A549 (cell line): ENCODE data around the gene COX7A1.

Experiments
- CEBPB ChIP-seq, 2 experiments: fragments of >200 bp in 1 of 2; sonication (Bioruptor Twin) in 1 of 2; formaldehyde crosslinking in 1 of 2; IDR thresholded peaks; 2 replicates each; pipeline ENCODE4 v1.6.1; 2012 to 2016
- CHD2 ChIP-seq: fragments of 150-350 bp; IDR thresholded peaks from 2 replicates; pipeline ENCODE4 v1.6.1; 2014; ENCODE audit warnings: low read length; ENCODE audit not compliant: partially characterized antibody
- CHD4 ChIP-seq: fragments of 200-600 bp; sonication (generic); IDR thresholded peaks from 2 replicates; pipeline ENCODE4 v1.6.1; 2016; ENCODE audit warnings: antibody characterized with exemption, mild to moderate bottlenecking, borderline replicate concordance
- CTCF ChIP-seq: fragments of >200 bp; sonication (Bioruptor Twin); formaldehyde crosslinking; IDR thresholded peaks from 3 replicates; pipeline ENCODE4 v1.5.1; 2016
- ELK1 ChIP-seq: fragments of 150-350 bp; IDR thresholded peaks from 2 replicates; pipeline ENCODE4 v1.6.1; 2014; ENCODE audit warnings: low read depth, mild to moderate bottlenecking, low read length
- FOSL2 ChIP-seq, 2 experiments: fragments of 450-650 bp in 1 of 2; fragments of >200 bp in 1 of 2; sonication (Bioruptor Twin) in 1 of 2; formaldehyde crosslinking; IDR thresholded peaks; 2 replicates each; pipeline versions ENCODE4 v1.5.0 to v1.6.1; 2016 to 2020; ENCODE audit warnings: mild to moderate bottlenecking in 1 of 2, moderate library complexity in 1 of 2
- HOXB13 ChIP-seq: fragments of 250-450 bp; sonication (Bioruptor Pico); IDR thresholded peaks from 2 replicates; pipeline ENCODE4 v1.5.0; 2020; ENCODE audit warnings: low read depth, mild to moderate bottlenecking, moderate library complexity
- JUN ChIP-seq, 2 experiments: fragments of >200 bp; sonication (Bioruptor Twin); formaldehyde crosslinking; IDR thresholded peaks; 2 replicates in 1 of 2; 3 replicates in 1 of 2; pipeline ENCODE4 v1.6.1; 2016 to 2017
- JUNB ChIP-seq: fragments of >200 bp; sonication (Bioruptor Twin); formaldehyde crosslinking; IDR thresholded peaks from 2 replicates; pipeline ENCODE4 v1.6.1; 2016
- MYC ChIP-seq: IDR thresholded peaks from 2 replicates; pipeline ENCODE4 v1.6.1; 2012; ENCODE audit warnings: mild to moderate bottlenecking, inconsistent platforms, low read length, improper control_type of control experiment, borderline replicate concordance
- POLR2A ChIP-seq: IDR thresholded peaks from 2 replicates; pipeline ENCODE4 v1.6.1; 2012; ENCODE audit warnings: mild to moderate bottlenecking, low read length
- REST ChIP-seq: fragments of 200-600 bp; sonication (generic); IDR thresholded peaks from 2 replicates; pipeline ENCODE4 v1.6.1; 2016; ENCODE audit warnings: antibody characterized with exemption, mild to moderate bottlenecking, moderate library complexity
- SMC3 ChIP-seq: fragments of >200 bp; sonication (Bioruptor Twin); formaldehyde crosslinking; IDR thresholded peaks from 3 replicates; pipeline ENCODE4 v1.6.1; 2018; ENCODE audit warnings: inconsistent platforms

- TF ChIP-seq CHD4 (no peak), CTCF (no peak), MYC (no peak), SMC3 (no peak), POLR2A (no peak), JUN (IDR thresholded peaks at IDR 0.05) (no peak), CEBPB (IDR thresholded peaks at IDR 0.05) (no peak), REST (no peak), FOSL2 (IDR thresholded peaks at IDR 0.05) (no peak), FOSL2 (CRISPR knock-in tag; IDR thresholded peaks at IDR 0.05) (no peak), CHD2 (no peak), HOXB13 (CRISPR knock-in tag) (no peak), ELK1 (no peak), JUNB (no peak)
Observed at GRCh38 chr19:36116344-36116637, 36.0 kb downstream of the COX7A1 start.
